Endothelial cell of hepatic sinusoid (primary cell): Measurements from ENCODE around the gene ASIC3.
"Not testable (repeated sequence)": the region's sequence is repeated elsewhere in the genome, so short reads cannot be mapped to it uniquely, and the experiment has no call there.

Experiments
- in situ Hi-C: cut with HindIII; loops from 2 replicates; pipeline ENCODE4 v1.10.0; 2017; ENCODE audit warnings: low sequenced_read_pairs

The ASIC3 gene

GRCh38 chr7:151031011-151031410 lies 17.3 kb upstream of the ASIC3 start:
- in situ Hi-C loops: loop anchor here (5.0 kb wide), 2 partner anchors 56 to 59 kb away; partner anchors contain the start of gene AGAP3

- in situ Hi-C loops: loop anchor here (5.0 kb wide), 2 partner anchors 54 to 61 kb away; partner anchors contain the start of gene AGAP3
These were observed 15.1 kb upstream of the ASIC3 start for GRCh38 chr7:151032936-151033863.

- in situ Hi-C loops: loop anchor here (5.0 kb wide), 2 partner anchors 53 to 62 kb away; partner anchors contain the start of gene AGAP3
These were observed 14.5 kb upstream of the ASIC3 start for GRCh38 chr7:151033864-151034249.

GRCh38 chr7:151034312-151035025 lies 13.9 kb upstream of the ASIC3 start:
- in situ Hi-C loops: loop anchor here (5.0 kb wide), 2 partner anchors 53 to 62 kb away; partner anchors contain the start of gene AGAP3

- in situ Hi-C loops: no loop called here
These were observed 13.2 kb upstream of the ASIC3 start for GRCh38 chr7:151035026-151035717.

GRCh38 chr7:151035902-151036301 lies 12.4 kb upstream of the ASIC3 start:
- in situ Hi-C loops: no loop called here

GRCh38 chr7:151038951-151039849 lies 9.1 kb upstream of the ASIC3 start:
- in situ Hi-C loops: no loop called here

GRCh38 chr7:151039850-151040548 lies 8.3 kb upstream of the ASIC3 start:
- in situ Hi-C loops: no loop called here

GRCh38 chr7:151040616-151041375 lies 7.5 kb upstream of the ASIC3 start:
- in situ Hi-C loops: no loop called here

GRCh38 chr7:151043449-151043848 lies 4.9 kb upstream of the ASIC3 start:
- in situ Hi-C loops: not testable (repeated sequence)

- in situ Hi-C loops: no loop called here
These were observed 4.4 kb upstream of the ASIC3 start for GRCh38 chr7:151043959-151044358.

GRCh38 chr7:151045262-151045661 lies 3.1 kb upstream of the ASIC3 start:
- in situ Hi-C loops: no loop called here

GRCh38 chr7:151045967-151046366 lies 2.4 kb upstream of the ASIC3 start:
- in situ Hi-C loops: no loop called here

- in situ Hi-C loops: no loop called here
These were observed 1.4 kb upstream of the ASIC3 start for GRCh38 chr7:151046603-151047573.

- in situ Hi-C loops: no loop called here
These were observed 656 bp downstream of the ASIC3 start for GRCh38 chr7:151048911-151049463.

- in situ Hi-C loops: no loop called here
These were observed 2.8 kb downstream of the ASIC3 start for GRCh38 chr7:151051108-151051507.

- in situ Hi-C loops: no loop called here
These were observed 4.8 kb downstream of the ASIC3 start for GRCh38 chr7:151053096-151053495.
